CD8-positive, alpha-beta memory T cell (primary cell): ENCODE measurements around the gene ATXN1. TPM values are rescaled to one million over a fixed set of nuclear protein-coding genes. Genes with fewer than 3 reads are reported as not detected.

Source experiments
- CTCF ChIA-PET: fragments of 350-600 bp; sonication (Branson Sonifier 250); formaldehyde crosslinking; loops from one replicate; lab custom pipeline; 2021; ENCODE audit warnings: antibody characterized with exemption; lab: Charles Lee
- POLR2A ChIA-PET: fragments of 350-600 bp; sonication (Branson Sonifier 250); formaldehyde crosslinking; loops from one replicate; lab custom pipeline; 2021; ENCODE audit warnings: antibody characterized with exemption; lab: Charles Lee
- DNase-seq, 5 donors: peaks; one replicate each; pipeline versions ENCODE4 v3.0.0 to v3.0.0-alpha.2; 2020 to 2022; ENCODE audit warnings: mixed read lengths in 1 of 5
- H3K27ac ChIP-seq: one replicate; pipeline ENCODE4 v1.7.0; 2013; ENCODE audit warnings: low read depth, mild to moderate bottlenecking, low read length, moderate library complexity
- H3K27me3 ChIP-seq: 2 replicates; pipeline ENCODE4 v1.7.0; 2013; ENCODE audit warnings: low read length, mild to moderate bottlenecking; ENCODE audit not compliant: insufficient read depth, poor library complexity, severe bottlenecking
- H3K36me3 ChIP-seq: 2 replicates; pipeline ENCODE4 v1.7.0; 2013; ENCODE audit warnings: mild to moderate bottlenecking, low read length, moderate library complexity; ENCODE audit not compliant: insufficient read depth
- H3K4me1 ChIP-seq: 2 replicates; pipeline ENCODE4 v1.7.0; 2013; ENCODE audit warnings: mild to moderate bottlenecking, low read length, moderate library complexity; ENCODE audit not compliant: insufficient read depth
- H3K4me3 ChIP-seq: 2 replicates; pipeline ENCODE4 v1.7.0; 2013; ENCODE audit warnings: mild to moderate bottlenecking, low read length
- H3K9me3 ChIP-seq: 2 replicates; pipeline ENCODE4 v1.7.0; 2013; ENCODE audit warnings: mild to moderate bottlenecking, low read length
- H3K27ac Mint-ChIP-seq, 8 donors: one replicate each; pipeline ENCODE4 v1.8.0; 2020 to 2021; ENCODE audit warnings: mixed read lengths in 8 of 8, mild to moderate bottlenecking in 6 of 8, inconsistent platforms in 3 of 8, moderate library complexity in 3 of 8
- H3K27me3 Mint-ChIP-seq, 2 donors: one replicate each; pipeline ENCODE4 v1.8.0; 2020 to 2021; ENCODE audit warnings: mixed read lengths in 2 of 2, mild to moderate bottlenecking in 1 of 2, moderate library complexity in 1 of 2
- H3K36me3 Mint-ChIP-seq, 3 donors: one replicate each; pipeline ENCODE4 v1.8.0; 2020 to 2021; ENCODE audit warnings: mixed read lengths in 3 of 3, inconsistent platforms in 1 of 3, mild to moderate bottlenecking in 1 of 3
- H3K4me1 Mint-ChIP-seq, 3 donors: one replicate each; pipeline ENCODE4 v1.8.0; 2020 to 2021; ENCODE audit warnings: mixed read lengths in 3 of 3, inconsistent platforms in 1 of 3, mild to moderate bottlenecking in 1 of 3
- H3K4me3 Mint-ChIP-seq, 7 donors: one replicate each; pipeline ENCODE4 v1.8.0; 2020 to 2021; ENCODE audit warnings: mixed read lengths in 7 of 7, mild to moderate bottlenecking in 6 of 7, moderate library complexity in 4 of 7, inconsistent platforms in 2 of 7
- H3K9me3 Mint-ChIP-seq, 5 donors: one replicate each; pipeline ENCODE4 v1.8.0; 2020 to 2022; ENCODE audit warnings: mixed read lengths in 5 of 5, mild to moderate bottlenecking in 3 of 5, moderate library complexity in 2 of 5, inconsistent platforms in 1 of 5
- polyA plus RNA-seq: library from polyadenylated mRNA; unstranded; fragments of 300-500 nt; fragmentation: Illumina TruSeq; gene quantifications from one replicate; pipeline ENCODE4 v1.2.3, GENCODE V29; 2021
- total RNA-seq, 2 experiments: library from RNA; stranded (reverse); gene quantifications; one replicate each; pipeline ENCODE4 v1.2.3, GENCODE V29; 2021

Gene ATXN1
- total and polyA plus RNA-seq, 3 experiments from 2014 or later: 20.0 to 114 (median 111) TPM

GRCh38 chr6:16746812-16747211 lies 14.4 kb downstream of the ATXN1 start:
- ChIA-PET POLR2A (no interaction called here), CTCF (interaction anchor here (0.9 to 2.7 kb wide), 3 partner anchors 10 to 23 kb away, joined by 3 to 7 read pairs (median 3); partner anchors contain the start of gene ATXN1)
- no peaks in the 10 kb centered on the region for H3K9me3 ChIP-seq
- no peaks in the 10 kb centered on the region for H3K27me3 Mint-ChIP-seq
- H3K27ac Mint-ChIP-seq: peak overlapping the region in 7 of 8 donors; percentile 13 to 83 (median 62)
- H3K27ac ChIP-seq: no peak overlapping the region
- no peaks in the 10 kb centered on the region for H3K9me3 Mint-ChIP-seq
- H3K4me3 ChIP-seq: no peak overlapping the region
- peaks cover 13% of the 10 kb centered on the region for H3K4me1 ChIP-seq
- peaks cover 78 to 99% (median 99%) of the 10 kb centered on the region in 3 donors for H3K4me1 Mint-ChIP-seq
- peaks cover 4% of the 10 kb centered on the region for H3K36me3 ChIP-seq
- DNase-seq: no peak
- H3K4me3 Mint-ChIP-seq: peak overlapping the region in 1 of 7 donors; percentile 29
- H3K36me3 Mint-ChIP-seq: peaks cover 3 to 81% (median 23%) of the 10 kb centered on the region in 3 donors
- H3K27me3 ChIP-seq: no peaks in the 10 kb centered on the region

GRCh38 chr6:16746401-16746800 lies 14.9 kb downstream of the ATXN1 start:
- Mint-ChIP-seq H3K27ac (peak overlapping the region in 5 of 8 donors; percentile 3 to 39 (median 6)), H3K36me3 (peaks cover 3 to 80% (median 23%) of the 10 kb centered on the region in 3 donors), H3K4me3 (no peak overlapping the region), H3K27me3 (no peaks in the 10 kb centered on the region), H3K4me1 (peaks cover 81 to 99% (median 99%) of the 10 kb centered on the region in 3 donors), H3K9me3 (no peaks in the 10 kb centered on the region)
- no peak for DNase-seq
- ChIA-PET CTCF (interaction anchor here (1.0 to 2.7 kb wide), 4 partner anchors 10 to 51 kb away, joined by 3 to 12 read pairs (median 5); partner anchors contain the start of gene ATXN1), POLR2A (interaction anchor here (0.6 kb wide), 1 partner anchor 13 kb away, joined by 9 read pairs; no protein-coding TSS in a partner anchor)
- H3K4me3 ChIP-seq: no peak overlapping the region
- H3K27ac ChIP-seq: no peak overlapping the region
- H3K27me3 ChIP-seq: no peaks in the 10 kb centered on the region
- no peaks in the 10 kb centered on the region for H3K9me3 ChIP-seq
- H3K4me1 ChIP-seq: peaks cover 17% of the 10 kb centered on the region
- H3K36me3 ChIP-seq: peaks cover 4% of the 10 kb centered on the region

GRCh38 chr6:16743664-16744210 lies 17.5 kb downstream of the ATXN1 start:
- no peak overlapping the region for H3K4me3 ChIP-seq
- H3K36me3 Mint-ChIP-seq: peaks cover 0 to 78% (median 16%) of the 10 kb centered on the region in 3 donors
- no peaks in the 10 kb centered on the region for H3K27me3 Mint-ChIP-seq
- H3K27me3 ChIP-seq: no peaks in the 10 kb centered on the region
- H3K27ac Mint-ChIP-seq: peak overlapping the region; percentile 2 to 78 (median 62)
- no peak for DNase-seq
- ChIA-PET POLR2A (no interaction called here), CTCF (interaction anchor here (1.7 to 1.8 kb wide), 2 partner anchors 20 to 412 kb away, joined by 4 to 6 read pairs; no protein-coding TSS in a partner anchor)
- no peaks in the 10 kb centered on the region for H3K36me3 ChIP-seq
- no peaks in the 10 kb centered on the region for H3K9me3 ChIP-seq
- H3K27ac ChIP-seq: no peak overlapping the region
- H3K4me3 Mint-ChIP-seq: no peak overlapping the region
- peaks cover 25% of the 10 kb centered on the region for H3K4me1 ChIP-seq
- H3K9me3 Mint-ChIP-seq: no peaks in the 10 kb centered on the region
- peaks cover 82 to 100% (median 99%) of the 10 kb centered on the region in 3 donors for H3K4me1 Mint-ChIP-seq

GRCh38 chr6:16742116-16742515 lies 19.1 kb downstream of the ATXN1 start:
- H3K9me3 Mint-ChIP-seq: no peaks in the 10 kb centered on the region
- H3K4me1 Mint-ChIP-seq: peaks cover 80 to 98% (median 97%) of the 10 kb centered on the region in 3 donors
- POLR2A ChIA-PET: no interaction called here
- Histone ChIP-seq H3K9me3 (no peaks in the 10 kb centered on the region), H3K4me1 (peaks cover 22% of the 10 kb centered on the region), H3K27me3 (no peaks in the 10 kb centered on the region), H3K36me3 (no peaks in the 10 kb centered on the region), H3K4me3 (no peak overlapping the region), H3K27ac (no peak overlapping the region)
- H3K27me3 Mint-ChIP-seq: no peaks in the 10 kb centered on the region
- DNase-seq: no peak
- peak overlapping the region in 1 of 7 donors; percentile 76 for H3K4me3 Mint-ChIP-seq
- H3K27ac Mint-ChIP-seq: peak overlapping the region in 7 of 8 donors; percentile 7 to 84 (median 51)
- peaks cover 0 to 79% (median 10%) of the 10 kb centered on the region in 3 donors for H3K36me3 Mint-ChIP-seq
- CTCF ChIA-PET: no interaction called here

GRCh38 chr6:16741112-16742016 lies 19.9 kb downstream of the ATXN1 start:
- peaks cover 22% of the 10 kb centered on the region for H3K4me1 ChIP-seq
- DNase-seq: no peak
- H3K4me3 ChIP-seq: no peak overlapping the region
- peak overlapping the region in 1 of 7 donors; percentile 25 for H3K4me3 Mint-ChIP-seq
- no peaks in the 10 kb centered on the region for H3K9me3 ChIP-seq
- H3K27me3 ChIP-seq: no peaks in the 10 kb centered on the region
- H3K36me3 Mint-ChIP-seq: peaks cover 0 to 79% (median 10%) of the 10 kb centered on the region in 3 donors
- peaks cover 79 to 98% (median 97%) of the 10 kb centered on the region in 3 donors for H3K4me1 Mint-ChIP-seq
- H3K36me3 ChIP-seq: no peaks in the 10 kb centered on the region
- no peaks in the 10 kb centered on the region for H3K27me3 Mint-ChIP-seq
- peak overlapping the region; percentile 3 to 90 (median 68) for H3K27ac Mint-ChIP-seq
- POLR2A ChIA-PET: interaction anchor here (1.8 kb wide), 1 partner anchor 18 kb away, joined by 20 read pairs; no protein-coding TSS in a partner anchor
- CTCF ChIA-PET: interaction anchor here (1.5 kb wide), 1 partner anchor 20 kb away, joined by 5 read pairs; the partner anchor contains the start of gene ATXN1
- H3K9me3 Mint-ChIP-seq: no peaks in the 10 kb centered on the region
- H3K27ac ChIP-seq: no peak overlapping the region

- POLR2A ChIA-PET: interaction anchor here (0.7 to 1.8 kb wide), 4 partner anchors 9 to 421 kb away, joined by 3 to 20 read pairs (median 6); partner anchors contain the start of gene ATXN1
These were observed 21.2 kb downstream of the ATXN1 start for GRCh38 chr6:16740097-16740496.

GRCh38 chr6:16739329-16739801 lies 21.9 kb downstream of the ATXN1 start:
- Histone ChIP-seq H3K36me3 (no peaks in the 10 kb centered on the region), H3K4me3 (no peak overlapping the region), H3K27me3 (no peaks in the 10 kb centered on the region), H3K4me1 (peaks cover 18% of the 10 kb centered on the region), H3K9me3 (no peaks in the 10 kb centered on the region), H3K27ac (no peak overlapping the region)
- Mint-ChIP-seq H3K27ac (peak overlapping the region; percentile 1 to 76 (median 37)), H3K9me3 (no peaks in the 10 kb centered on the region), H3K4me1 (peaks cover 69 to 92% (median 92%) of the 10 kb centered on the region in 3 donors), H3K27me3 (no peaks in the 10 kb centered on the region), H3K4me3 (no peak overlapping the region), H3K36me3 (peaks cover 0 to 72% (median 11%) of the 10 kb centered on the region in 3 donors)
- DNase-seq: no peak
- ChIA-PET CTCF (interaction anchor here (1.0 to 2.6 kb wide), 6 partner anchors 8 to 31 kb away, joined by 3 to 7 read pairs (median 4); partner anchors contain the start of gene ATXN1), POLR2A (interaction anchor here (1.4 to 1.8 kb wide), 2 partner anchors 8 to 22 kb away, joined by 6 to 7 read pairs; partner anchors contain the start of gene ATXN1)

More at GRCh38 chr6:16740097-16740496, 21.2 kb downstream of the ATXN1 start:
- no peaks in the 10 kb centered on the region for H3K9me3 ChIP-seq
- DNase-seq: no peak
- CTCF ChIA-PET: interaction anchor here (1.0 to 2.6 kb wide), 6 partner anchors 9 to 31 kb away, joined by 3 to 7 read pairs (median 4); partner anchors contain the start of gene ATXN1
- H3K4me3 Mint-ChIP-seq: no peak overlapping the region
- H3K9me3 Mint-ChIP-seq: no peaks in the 10 kb centered on the region
- no peak overlapping the region for H3K27ac ChIP-seq
- H3K36me3 Mint-ChIP-seq: peaks cover 0 to 77% (median 10%) of the 10 kb centered on the region in 3 donors
- H3K4me3 ChIP-seq: no peak overlapping the region
- H3K27me3 ChIP-seq: no peaks in the 10 kb centered on the region
- peak overlapping the region in 6 of 8 donors; percentile 28 to 76 (median 32) for H3K27ac Mint-ChIP-seq
- no peaks in the 10 kb centered on the region for H3K27me3 Mint-ChIP-seq
- no peaks in the 10 kb centered on the region for H3K36me3 ChIP-seq
- peaks cover 75 to 97% (median 97%) of the 10 kb centered on the region in 3 donors for H3K4me1 Mint-ChIP-seq
- H3K4me1 ChIP-seq: peaks cover 18% of the 10 kb centered on the region
